ENCODE measurements around the gene OR2V2. TPM values are rescaled to one million over a fixed set of nuclear protein-coding genes. Genes with fewer than 3 reads are reported as not detected.

The OR2V2 gene
- polyA plus RNA-seq, 1 of the 3 experiments (the other 2 are of a cell fraction) = not detected

GRCh38 chr5:181184845-181185216 is 37.4 kb downstream of the OR2V2 start:
- Histone ChIP-seq H3F3A (replicated peaks; ENCODE audit: insufficient read depth) (peaks cover 30% of the 10 kb centered on the region), H3K9ac (no peak overlapping the region), H2AFZ (ENCODE audit: low read depth) (peak overlapping the region; percentile 100), H3K4me2 (peak overlapping the region; percentile 87; the same call in 1 of the 2 replicates), H3K4me1 (ENCODE audit: control insufficient read depth in 1 of 2, insufficient read depth in 2 of 2, low read depth in 1 of 2, low read length in 1 of 2) (no peaks in the 10 kb centered on the region; a peak in 1 of 4 replicates), H3K36me3 (replicated peaks in 1 of 2; ENCODE audit: control insufficient read depth in 1 of 2, insufficient read depth in 2 of 2, low read length in 1 of 2) (no peaks in the 10 kb centered on the region), H3K9me3 (no peaks in the 10 kb centered on the region), H3K4me3 (ENCODE audit: low read depth in 2 of 2, low read length in 1 of 2) (peak overlapping the region in 1 of 2 experiments; percentile 70; a peak in 2 of 4 replicates), H3K27me3 (ENCODE audit: insufficient read depth) (no peaks in the 10 kb centered on the region), H3K9me2 (no peaks in the 10 kb centered on the region), H3K79me2 (ENCODE audit: insufficient read depth) (no peaks in the 10 kb centered on the region), H4K20me1 (ENCODE audit: insufficient read depth) (no peaks in the 10 kb centered on the region), H3K27ac (ENCODE audit: low read depth in 2 of 2, low read length in 1 of 2) (peak overlapping the region in 1 of 2 experiments; percentile 73; a peak in 2 of 4 replicates)
- CTCF ChIA-PET = interaction anchor here (0.7 to 2.8 kb wide), 26 partner anchors 8 to 400 kb away, joined by 3 to 25 read pairs (median 4); partner anchors contain the start of genes RACK1, TRIM41 and TRIM7
- TF ChIP-seq TEAD4 (IDR thresholded peaks at IDR 0.05; ENCODE audit: borderline replicate concordance, insufficient read depth) = no peak
- TF ChIP-seq JUND (IDR thresholded peaks at IDR 0.05) = no peak
- TF ChIP-seq RFX5 (IDR thresholded peaks at IDR 0.05; ENCODE audit: low read length) = no peak
- DNase-seq = no peak
- 86% methylated on average over 16 of the region's 16 CpGs for WGBS (ENCODE audit: low lambda C conversion rate)
- POLR2A ChIA-PET = interaction anchor here (0.7 to 1.4 kb wide), 3 partner anchors 12 to 39 kb away, joined by 3 to 8 read pairs (median 4); partner anchors contain the start of gene TRIM41

- no peak overlapping the region for H3K27ac ChIP-seq (ENCODE audit: low read depth in 2 of 2, low read length in 1 of 2)
- POLR2A ChIA-PET = no interaction called here
These were observed 38.2 kb downstream of the OR2V2 start for GRCh38 chr5:181185560-181185959.

More at GRCh38 chr5:181185560-181185959, 38.2 kb downstream of the OR2V2 start:
- Histone ChIP-seq H3K4me2 (no peak overlapping the region), H3K9me3 (no peaks in the 10 kb centered on the region), H3F3A (replicated peaks; ENCODE audit: insufficient read depth) (peaks cover 30% of the 10 kb centered on the region), H3K4me3 (ENCODE audit: low read depth in 2 of 2, low read length in 1 of 2) (no peak overlapping the region), H3K79me2 (ENCODE audit: insufficient read depth) (no peaks in the 10 kb centered on the region), H3K4me1 (ENCODE audit: control insufficient read depth in 1 of 2, insufficient read depth in 2 of 2, low read depth in 1 of 2, low read length in 1 of 2) (peaks cover 0 to 3% of the 10 kb centered on the region in 2 experiments; a peak in 1 of 4 replicates), H4K20me1 (ENCODE audit: insufficient read depth) (no peaks in the 10 kb centered on the region), H3K36me3 (replicated peaks in 1 of 2; ENCODE audit: control insufficient read depth in 1 of 2, insufficient read depth in 2 of 2, low read length in 1 of 2) (no peaks in the 10 kb centered on the region), H3K9ac (no peak overlapping the region), H3K9me2 (no peaks in the 10 kb centered on the region), H2AFZ (ENCODE audit: low read depth) (no peak overlapping the region), H3K27me3 (ENCODE audit: insufficient read depth) (no peaks in the 10 kb centered on the region)
- DNase-seq = no peak
- CTCF ChIA-PET = interaction anchor here (1.3 to 2.6 kb wide), 9 partner anchors 10 to 55 kb away, joined by 5 to 25 read pairs (median 10); partner anchors contain the start of gene TRIM7
- WGBS (ENCODE audit: low lambda C conversion rate) = 89% methylated on average over 13 of the region's 13 CpGs
- no peak for TF ChIP-seq FOXM1 (IDR thresholded peaks at IDR 0.05; ENCODE audit: low read depth)
- no peak for TF ChIP-seq EZH2phosphoT487 (IDR thresholded peaks at IDR 0.05; ENCODE audit: borderline replicate concordance, low read depth)
- no peak for TF ChIP-seq EP300 (IDR thresholded peaks at IDR 0.05; ENCODE audit: borderline replicate concordance in 1 of 2, low read depth in 1 of 2, low read length in 1 of 2)
- TF ChIP-seq NRF1 (IDR thresholded peaks at IDR 0.05; ENCODE audit: low read depth, low read length) = no peak
- no peak for TF ChIP-seq GABPA (IDR thresholded peaks at IDR 0.05; ENCODE audit: low read depth)
- no peak for TF ChIP-seq TAF1 (IDR thresholded peaks at IDR 0.05; ENCODE audit: borderline replicate concordance, low read depth, low read length)
- no peak for TF ChIP-seq POLR2AphosphoS5 (IDR thresholded peaks at IDR 0.05; ENCODE audit: low read depth, low read length)
- TF ChIP-seq ZBTB33 (IDR thresholded peaks at IDR 0.05; ENCODE audit: borderline replicate concordance, low read depth) = no peak
- TF ChIP-seq RCOR1 (IDR thresholded peaks at IDR 0.05; ENCODE audit: low read length) = no peak
- TF ChIP-seq PBX3 (IDR thresholded peaks at IDR 0.05) = no peak
- TF ChIP-seq ELF1 (IDR thresholded peaks at IDR 0.05) = no peak
- no peak for TF ChIP-seq REST (IDR thresholded peaks at IDR 0.05; ENCODE audit: low read depth, low read length)
- TF ChIP-seq NFIC (IDR thresholded peaks at IDR 0.05; ENCODE audit: borderline replicate concordance) = no peak
- no peak for TF ChIP-seq CHD2 (IDR thresholded peaks at IDR 0.05; ENCODE audit: low read length, partially characterized antibody)

All from SK-N-SH (cell line).